Activated CD8-positive, alpha-beta memory T cell treated with anti-CD3 and anti-CD28 coated beads, Interleukin-2, amount 50 U/mL, for 48 hours (primary cell): ENCODE results near the gene TRIM59.

ENCODE experiments used
- DNase-seq: peaks from one replicate; pipeline ENCODE4 v3.0.0-alpha.2; 2020

The TRIM59 gene

GRCh38 chr3:160401291-160402095 is 48.1 kb downstream of the TRIM59 start:
- DNase-seq: no peak

- DNase-seq: peak; percentile 63
Observed at GRCh38 chr3:160400702-160401150, 48.9 kb downstream of the TRIM59 start.

DNA sequence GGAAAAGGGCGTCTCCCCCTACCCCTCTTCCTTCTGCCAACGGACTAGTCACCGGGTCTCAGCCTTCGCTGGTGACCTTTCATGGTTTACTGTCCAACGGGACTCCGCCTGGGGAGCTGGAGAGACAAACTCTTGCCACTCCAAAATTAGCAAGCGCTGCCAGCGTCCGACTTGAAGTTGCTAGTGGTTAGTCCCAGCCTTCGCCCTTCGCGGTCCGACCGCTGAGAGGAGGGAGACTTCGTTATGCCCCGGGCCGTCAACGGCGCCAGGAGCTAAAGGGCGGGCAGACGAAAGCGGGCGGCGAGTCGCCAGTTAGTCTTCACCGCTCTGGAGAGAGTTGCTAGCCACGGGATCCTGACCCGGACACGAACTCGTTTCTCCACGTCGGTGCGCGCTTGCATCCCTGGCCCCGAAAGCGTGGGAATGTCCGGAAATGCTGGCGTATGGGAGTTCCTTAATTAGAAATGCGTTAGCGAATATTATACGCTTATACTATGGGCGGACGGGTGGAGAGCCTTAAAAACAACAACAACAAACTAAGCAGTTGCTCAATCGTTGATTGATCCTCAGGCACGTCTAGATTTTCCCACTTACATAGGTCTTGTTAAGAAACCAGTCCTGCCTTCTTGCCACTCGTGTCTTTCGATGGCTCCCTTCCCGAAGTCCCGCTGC is 49.4 kb downstream of the TRIM59 start:
- peak; percentile 75 for DNase-seq

- peak; percentile 93 for DNase-seq
Observed at GRCh38 chr3:160399125-160400029, 50.2 kb downstream of the TRIM59 start, which contains the start of the genes IFT80 and SMC4. IFT80 (minus strand) TSS chr3:160399225; CDS start chr3:160384600, 14,625 bp downstream. SMC4 (plus strand) TSS chr3:160399650; CDS start chr3:160400827, 1,177 bp downstream.

DNA sequence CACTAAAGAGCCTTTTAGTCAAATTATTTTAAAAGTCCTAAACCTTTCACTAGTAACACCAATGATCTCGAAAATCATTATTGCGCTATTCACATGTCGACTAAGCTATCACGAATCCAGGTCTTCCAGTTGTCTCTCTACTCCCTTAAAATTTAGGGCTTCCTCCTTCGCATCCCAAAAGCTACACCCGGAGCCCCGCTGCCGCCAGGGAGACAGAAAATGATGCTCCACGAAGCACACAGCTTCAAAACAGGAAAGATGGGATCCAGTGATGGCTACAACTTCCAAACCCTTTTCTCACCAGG is 50.8 kb downstream of the TRIM59 start:
- no peak for DNase-seq

DNA sequence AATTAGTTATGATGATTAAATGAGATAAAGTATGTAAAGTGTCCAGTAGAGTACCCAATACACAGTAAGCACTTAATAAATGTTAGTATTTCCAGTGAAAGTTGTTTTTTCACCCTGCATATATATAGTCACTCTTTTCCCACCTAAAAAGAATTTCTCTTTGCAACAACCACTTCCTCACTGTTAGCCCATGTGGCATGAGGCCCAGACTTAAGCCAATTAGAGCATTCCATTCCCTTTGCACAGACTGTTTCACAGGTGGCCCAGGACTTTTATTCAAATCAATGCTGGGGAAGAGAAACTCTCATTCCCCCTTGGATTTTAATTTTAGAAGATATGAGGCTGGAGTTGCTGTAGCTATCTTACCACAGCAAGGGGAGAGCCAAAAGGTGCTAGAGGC is 54.3 kb downstream of the TRIM59 start:
- DNase-seq: no peak

- DNase-seq: no peak
Observed at GRCh38 chr3:160394009-160394392, 55.6 kb downstream of the TRIM59 start.

DNA sequence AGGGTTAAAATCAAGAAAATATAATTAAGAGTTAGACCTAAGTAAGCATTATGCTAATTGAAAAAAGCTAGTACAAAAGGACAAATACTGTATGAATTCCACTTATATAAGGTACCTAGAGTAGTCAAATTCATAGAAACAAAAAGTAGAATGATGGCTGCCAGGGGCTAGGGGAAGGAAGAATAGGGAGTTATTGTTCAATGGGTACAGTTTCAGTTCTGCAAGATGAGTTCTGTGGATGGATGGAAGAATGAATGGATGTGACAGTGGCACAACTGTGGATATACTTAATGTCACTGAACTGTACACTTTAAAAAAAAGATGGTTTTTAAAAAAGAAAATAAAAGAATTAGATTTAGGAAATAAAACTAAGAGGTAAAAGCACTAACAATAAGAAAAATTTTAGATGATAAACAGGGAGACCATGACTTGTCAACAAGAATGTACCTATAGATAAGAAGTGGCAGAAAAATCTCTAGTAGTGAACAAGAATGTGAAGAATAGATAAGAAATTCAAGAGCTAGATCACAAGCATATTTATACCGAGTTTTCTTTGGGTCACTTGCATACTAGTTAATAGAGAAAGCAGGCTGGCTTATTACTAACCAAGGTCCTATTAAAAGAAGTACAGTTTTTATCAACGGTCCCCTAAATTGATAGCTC is 56.1 kb downstream of the TRIM59 start:
- DNase-seq: no peak

GRCh38 chr3:160392798-160393197 is 56.8 kb downstream of the TRIM59 start:
- DNase-seq: no peak

DNA sequence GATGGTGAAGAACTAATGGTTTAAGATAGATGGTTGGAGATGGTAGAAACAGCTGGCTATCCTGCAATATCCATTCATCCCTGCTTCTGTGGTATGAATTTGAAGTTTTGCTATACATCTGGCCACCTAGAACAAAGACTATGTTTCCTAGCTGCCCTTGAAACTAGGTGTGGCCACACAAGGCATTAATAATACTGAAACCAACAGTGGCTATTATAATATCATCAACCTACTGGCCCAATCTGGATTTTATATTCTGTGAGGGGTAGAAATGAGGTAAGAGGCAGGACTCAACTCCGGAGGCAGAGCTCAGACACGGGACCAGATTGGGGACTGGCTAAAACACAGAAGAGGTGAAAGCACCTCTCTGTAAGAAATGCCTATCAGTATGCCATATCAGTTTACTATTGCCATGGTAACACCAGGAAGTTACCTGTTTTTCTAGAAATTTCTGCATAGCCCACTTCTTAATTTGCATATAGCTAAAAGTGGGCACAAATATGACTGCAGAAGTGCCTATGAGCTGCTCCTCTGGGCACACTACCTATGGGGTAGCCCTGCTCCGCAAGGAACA is 58.9 kb downstream of the TRIM59 start:
- DNase-seq: no peak
